Measurements from ENCODE around the gene HSPA12A. TPM values are rescaled to one million over a fixed set of nuclear protein-coding genes. Genes with fewer than 3 reads are reported as not detected.

The HSPA12A gene
- total RNA-seq, 1 experiment from 2014 or later = 3.1 TPM

DNA sequence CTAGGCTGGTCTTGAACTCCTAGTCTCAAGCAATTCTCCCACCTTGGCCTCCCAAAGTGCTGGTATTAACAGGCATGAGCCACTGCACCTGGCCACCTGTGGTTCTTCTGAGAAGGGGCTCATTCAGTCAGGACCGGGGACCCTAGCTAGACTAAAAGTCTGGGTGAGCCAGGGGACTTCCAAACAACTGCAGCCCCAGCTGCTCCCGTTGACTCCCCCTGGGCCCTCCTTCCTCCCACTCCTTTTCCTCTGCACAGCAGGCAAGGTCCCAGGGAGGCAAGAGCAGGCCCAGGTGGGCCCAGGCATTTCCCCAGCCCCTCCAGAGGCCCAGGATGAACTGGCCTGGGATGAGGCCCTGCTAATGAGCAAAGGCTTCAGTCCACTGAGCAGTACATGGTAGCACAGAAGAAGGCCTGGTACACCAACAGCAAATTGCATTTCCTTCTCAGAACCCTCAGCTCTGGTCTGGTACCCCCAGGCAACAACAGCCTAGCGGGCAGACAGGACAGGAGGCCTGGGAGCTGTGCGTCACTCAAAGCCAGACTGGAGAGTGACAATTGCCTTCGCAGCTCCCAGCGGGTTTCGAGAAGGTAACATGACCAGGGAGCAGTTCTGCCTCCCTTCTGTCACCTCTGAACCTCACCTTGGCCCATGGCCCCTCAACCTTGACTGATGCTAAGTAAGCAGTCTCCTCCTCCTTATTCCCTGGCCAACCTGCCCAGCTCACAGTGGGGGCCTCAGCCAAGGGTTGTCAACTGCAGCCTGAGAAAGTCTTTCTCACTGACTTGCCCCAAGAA lies 30.7 kb upstream of the HSPA12A start:
- no TSS peak for BruUV-seq (replicated peaks)
- no peak overlapping the region for H3K4me3 ChIP-seq (ENCODE audit: low read length)
- H3K27me3 ChIP-seq (ENCODE audit: low read length) = no peaks in the 10 kb centered on the region
- POLR2A ChIA-PET (ENCODE audit: unreplicated experiment) = no interaction called here
- ATAC-seq = no peak
- no peaks in the 10 kb centered on the region for H3K36me3 ChIP-seq (ENCODE audit: low read depth, low read length)
- no peak overlapping the region for H3K4me2 ChIP-seq (ENCODE audit: low read length)
- intact Hi-C loops (cut with micrococcal nuclease) = no loop called here
- TF ChIP-seq, protein P1, sequence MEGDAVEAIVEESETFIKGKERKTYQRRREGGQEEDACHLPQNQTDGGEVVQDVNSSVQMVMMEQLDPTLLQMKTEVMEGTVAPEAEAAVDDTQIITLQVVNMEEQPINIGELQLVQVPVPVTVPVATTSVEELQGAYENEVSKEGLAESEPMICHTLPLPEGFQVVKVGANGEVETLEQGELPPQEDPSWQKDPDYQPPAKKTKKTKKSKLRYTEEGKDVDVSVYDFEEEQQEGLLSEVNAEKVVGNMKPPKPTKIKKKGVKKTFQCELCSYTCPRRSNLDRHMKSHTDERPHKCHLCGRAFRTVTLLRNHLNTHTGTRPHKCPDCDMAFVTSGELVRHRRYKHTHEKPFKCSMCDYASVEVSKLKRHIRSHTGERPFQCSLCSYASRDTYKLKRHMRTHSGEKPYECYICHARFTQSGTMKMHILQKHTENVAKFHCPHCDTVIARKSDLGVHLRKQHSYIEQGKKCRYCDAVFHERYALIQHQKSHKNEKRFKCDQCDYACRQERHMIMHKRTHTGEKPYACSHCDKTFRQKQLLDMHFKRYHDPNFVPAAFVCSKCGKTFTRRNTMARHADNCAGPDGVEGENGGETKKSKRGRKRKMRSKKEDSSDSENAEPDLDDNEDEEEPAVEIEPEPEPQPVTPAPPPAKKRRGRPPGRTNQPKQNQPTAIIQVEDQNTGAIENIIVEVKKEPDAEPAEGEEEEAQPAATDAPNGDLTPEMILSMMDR (conservative IDR thresholded peaks at IDR 0.05; ENCODE audit: low read depth, low read length) = no peak
- TF ChIP-seq EZH2phosphoT487 (IDR thresholded peaks at IDR 0.05; ENCODE audit: borderline replicate concordance, low read length) = no peak
- TF ChIP-seq EZH2 (IDR thresholded peaks at IDR 0.05; ENCODE audit: low read length, unreplicated experiment) = no peak
- no peaks in the 10 kb centered on the region for H4K20me1 ChIP-seq (ENCODE audit: low read length)
- H3K9me2 ChIP-seq (replicated peaks; ENCODE audit: low read length) = no peaks in the 10 kb centered on the region
- no peaks in the 10 kb centered on the region for H3K9me3 ChIP-seq (ENCODE audit: low read length)
- no peak overlapping the region for H3K9ac ChIP-seq (ENCODE audit: low read length)
- CTCF ChIA-PET = no interaction called here
- H3K27ac ChIP-seq (ENCODE audit: low read length) = no peak overlapping the region
- H2AFZ ChIP-seq (ENCODE audit: low read length) = no peak overlapping the region
- H3K4me1 ChIP-seq (ENCODE audit: insufficient read depth, low read length) = peaks cover 28% of the 10 kb centered on the region
- no peaks in the 10 kb centered on the region for H3K79me2 ChIP-seq (ENCODE audit: low read length)
- no peak for DNase-seq
- H3F3A ChIP-seq (ENCODE audit: low read length, unreplicated experiment) = no peaks in the 10 kb centered on the region

DNA sequence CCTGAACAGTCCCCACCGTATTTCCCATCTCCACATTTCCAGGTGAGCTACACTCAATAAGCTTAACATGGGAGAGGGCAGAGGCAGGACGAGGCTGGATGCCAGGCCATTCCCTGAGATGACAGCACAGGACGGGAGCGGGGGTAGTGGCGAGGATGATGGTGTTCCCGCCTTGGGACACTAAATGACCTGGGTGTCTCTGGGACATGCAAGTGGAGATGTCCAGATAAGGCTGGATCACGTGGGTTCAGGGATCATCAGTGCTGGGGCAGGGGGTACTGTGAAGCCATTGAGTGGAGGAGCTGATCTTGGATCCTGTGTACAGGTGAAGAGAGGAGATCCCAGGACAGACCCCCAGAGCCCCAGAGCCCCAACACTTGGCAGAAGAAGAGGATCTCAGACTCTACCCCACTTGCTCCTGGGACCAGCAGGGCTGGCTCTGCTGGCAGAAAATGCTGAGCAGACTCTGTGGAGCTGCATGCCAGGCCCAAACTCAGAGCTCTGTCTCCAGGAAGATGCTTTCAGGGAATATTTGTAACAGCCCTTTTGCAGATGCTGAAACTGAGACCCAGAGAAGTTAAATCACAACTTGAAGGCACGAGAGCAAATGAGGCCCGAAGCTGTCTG lies 29.7 kb upstream of the HSPA12A start:
- no peaks in the 10 kb centered on the region for H3F3A ChIP-seq (ENCODE audit: low read length, unreplicated experiment)
- H3K4me2 ChIP-seq (ENCODE audit: low read length) = peak overlapping the region; percentile 37; the same call in 1 of the 2 replicates
- TF ChIP-seq EZH2 (IDR thresholded peaks at IDR 0.05; ENCODE audit: low read length, unreplicated experiment) (no peak), EZH2phosphoT487 (IDR thresholded peaks at IDR 0.05; ENCODE audit: borderline replicate concordance, low read length) (no peak)
- TF ChIP-seq, protein P1 (conservative IDR thresholded peaks at IDR 0.05; ENCODE audit: low read depth, low read length) = no peak
- ATAC-seq = no peak
- ChIA-PET CTCF (no interaction called here), POLR2A (ENCODE audit: unreplicated experiment) (no interaction called here)
- H4K20me1 ChIP-seq (ENCODE audit: low read length) = no peaks in the 10 kb centered on the region
- H3K4me3 ChIP-seq (ENCODE audit: low read length) = no peak overlapping the region
- H3K4me1 ChIP-seq (ENCODE audit: insufficient read depth, low read length) = peaks cover 33% of the 10 kb centered on the region
- no peak overlapping the region for H3K27ac ChIP-seq (ENCODE audit: low read length)
- DNase-seq = no peak
- no peaks in the 10 kb centered on the region for H3K27me3 ChIP-seq (ENCODE audit: low read length)
- H3K36me3 ChIP-seq (ENCODE audit: low read depth, low read length) = no peaks in the 10 kb centered on the region
- H3K9ac ChIP-seq (ENCODE audit: low read length) = no peak overlapping the region
- no peaks in the 10 kb centered on the region for H3K79me2 ChIP-seq (ENCODE audit: low read length)
- intact Hi-C loops (cut with micrococcal nuclease) = no loop called here
- no peaks in the 10 kb centered on the region for H3K9me2 ChIP-seq (replicated peaks; ENCODE audit: low read length)
- no peak overlapping the region for H2AFZ ChIP-seq (ENCODE audit: low read length)
- BruUV-seq (replicated peaks) = no TSS peak
- H3K9me3 ChIP-seq (ENCODE audit: low read length) = no peaks in the 10 kb centered on the region
